EL (cell line): ENCODE measurements around the gene DOCK11.

Source experiments
- DNase-seq: peaks from one replicate; pipeline ENCODE4 v3.0.0-alpha.2; 2016

The DOCK11 gene

GRCh38 chrX:118534716-118535493 is 39.3 kb downstream of the DOCK11 start:
- no peak for DNase-seq

DNA sequence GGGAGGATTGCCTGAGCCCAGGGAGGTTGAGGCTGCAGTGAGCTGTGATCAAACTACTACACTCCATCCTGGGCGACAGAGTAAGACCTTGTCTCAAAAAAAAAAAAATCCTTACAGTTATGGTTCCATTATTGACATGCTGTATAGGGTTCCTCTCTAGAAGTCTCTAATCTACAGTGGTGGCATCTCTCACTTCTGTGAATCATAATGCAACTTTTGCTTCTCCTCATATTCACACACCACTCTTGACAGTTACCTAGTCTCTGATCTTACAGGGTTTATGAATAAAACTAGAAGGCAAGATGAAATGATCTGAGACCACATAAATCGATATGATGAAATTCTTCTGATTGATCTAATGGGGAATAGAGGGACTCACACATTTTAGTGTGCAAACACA is 40.6 kb downstream of the DOCK11 start:
- no peak for DNase-seq

DNA sequence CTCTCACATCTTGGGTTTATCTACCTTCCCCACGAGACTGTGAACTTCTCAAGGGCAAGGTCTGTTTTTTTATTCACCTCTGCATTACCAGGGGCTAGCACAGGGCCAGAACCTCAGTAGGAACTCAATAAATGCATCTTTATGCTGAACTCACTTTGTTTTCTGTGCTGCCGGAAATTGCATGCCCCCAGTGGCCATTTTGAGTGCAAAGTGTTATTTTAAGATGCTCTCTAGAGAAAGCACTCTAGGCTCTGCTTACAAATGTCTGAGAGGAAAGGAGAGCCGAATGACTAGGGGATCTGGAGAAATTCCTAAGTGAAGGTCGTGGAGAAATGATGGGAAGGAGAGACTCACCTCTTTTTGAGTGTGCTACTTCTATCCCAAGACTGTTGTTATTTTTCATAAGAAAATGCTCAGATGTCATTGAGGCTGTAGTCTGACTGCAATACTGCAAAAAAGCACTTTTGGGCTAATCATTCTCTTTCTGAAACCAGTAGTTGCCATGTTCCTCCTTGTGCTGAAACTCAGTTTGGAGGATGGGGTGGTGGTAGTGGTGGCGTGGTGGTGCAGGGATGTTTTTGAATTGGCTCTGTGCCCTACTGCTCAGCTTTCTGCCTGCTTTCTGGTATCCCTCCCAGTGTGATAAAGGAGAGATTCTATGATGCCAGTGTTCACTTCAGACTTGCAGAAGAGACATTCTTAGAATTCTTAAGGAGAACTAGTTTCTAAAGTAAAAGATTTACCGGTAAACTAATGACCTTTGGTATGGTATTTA is 41.3 kb downstream of the DOCK11 start:
- peak; percentile 33 for DNase-seq

DNA sequence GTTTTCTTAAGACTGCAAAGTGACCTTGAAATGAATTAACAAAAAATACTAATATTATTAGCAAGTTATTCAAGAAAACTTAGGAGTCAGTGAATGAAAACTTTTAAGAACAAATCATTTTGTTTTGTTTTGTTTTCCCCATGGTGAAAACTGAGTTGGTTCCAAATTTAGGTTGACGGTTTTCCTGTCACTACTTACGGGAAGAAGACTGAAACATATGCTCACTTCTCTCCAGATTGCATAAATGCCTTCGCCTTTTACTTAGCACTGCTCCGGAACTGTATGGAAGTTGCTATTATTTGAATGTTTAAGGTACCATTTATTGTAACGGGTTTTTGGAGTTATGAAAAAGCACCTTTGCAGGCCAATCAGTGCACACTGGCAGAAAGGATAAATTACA is 42.8 kb downstream of the DOCK11 start:
- no peak for DNase-seq

- no peak for DNase-seq
Observed at GRCh38 chrX:118540342-118540741, 44.7 kb downstream of the DOCK11 start.

- no peak for DNase-seq
Observed at GRCh38 chrX:118541482-118541881, 45.9 kb downstream of the DOCK11 start.

DNA sequence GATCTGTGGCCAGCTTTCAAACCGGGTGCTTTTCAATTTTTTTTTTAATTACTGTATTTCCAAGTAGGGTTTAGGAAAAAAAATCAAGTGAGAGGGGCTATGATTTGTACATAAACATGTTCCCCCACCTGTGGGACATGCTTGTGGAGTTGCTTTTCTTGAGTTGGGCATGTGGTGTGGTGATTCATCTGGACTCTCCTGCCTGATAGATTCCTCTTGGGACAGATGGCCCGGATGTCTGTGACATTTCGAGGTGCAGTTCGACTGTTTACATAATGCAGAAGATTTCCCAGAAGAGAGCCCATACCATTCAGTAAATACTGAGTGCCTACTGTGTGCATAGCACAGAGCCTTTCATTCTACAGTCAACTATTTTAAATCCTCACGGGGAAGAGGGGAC is 49.9 kb downstream of the DOCK11 start:
- DNase-seq = peak; percentile 49

DNA sequence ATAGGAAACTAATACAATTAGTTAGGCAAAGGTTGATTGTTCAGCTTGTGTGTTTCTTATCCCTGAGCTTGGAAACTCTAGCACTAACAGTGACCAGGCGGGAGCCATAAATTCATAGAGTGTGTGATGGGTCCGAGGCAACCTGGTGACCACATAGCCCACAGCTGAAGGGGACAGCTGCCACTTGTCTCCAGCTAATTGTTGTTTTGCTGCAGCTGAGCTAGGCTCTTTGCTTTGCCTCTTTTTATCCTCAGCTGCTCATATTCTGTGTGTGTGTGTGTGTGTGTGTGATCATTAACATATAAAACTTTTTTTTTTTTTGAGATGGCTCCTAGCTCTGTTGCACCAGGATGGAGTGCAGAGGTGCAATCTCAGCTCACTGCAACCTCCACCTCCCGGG is 53.2 kb downstream of the DOCK11 start:
- DNase-seq = no peak

- DNase-seq = no peak
Observed at GRCh38 chrX:118550792-118551191, 55.2 kb downstream of the DOCK11 start.

DNA sequence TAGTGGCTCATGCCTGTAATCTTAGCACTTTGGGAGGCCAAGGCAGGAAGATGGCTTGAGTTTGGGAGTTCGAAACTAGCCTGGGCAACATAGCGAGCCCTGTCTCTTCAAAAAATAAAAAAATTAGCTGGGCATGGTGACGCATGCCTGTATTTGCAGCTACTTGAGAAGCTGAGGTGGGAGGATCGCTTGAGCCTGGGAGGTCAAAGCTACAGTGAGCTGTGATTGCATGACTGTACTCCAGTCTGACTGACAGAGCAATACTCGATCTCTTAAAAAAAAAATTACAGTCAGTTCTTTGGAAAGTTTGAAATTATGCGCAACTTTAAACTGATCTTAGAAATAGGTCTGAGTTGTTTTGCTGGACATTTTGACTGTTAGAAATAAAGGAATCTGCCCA is 55.8 kb downstream of the DOCK11 start:
- DNase-seq = no peak

GRCh38 chrX:118552121-118552900 is 56.7 kb downstream of the DOCK11 start:
- peak; percentile 75 for DNase-seq

DNA sequence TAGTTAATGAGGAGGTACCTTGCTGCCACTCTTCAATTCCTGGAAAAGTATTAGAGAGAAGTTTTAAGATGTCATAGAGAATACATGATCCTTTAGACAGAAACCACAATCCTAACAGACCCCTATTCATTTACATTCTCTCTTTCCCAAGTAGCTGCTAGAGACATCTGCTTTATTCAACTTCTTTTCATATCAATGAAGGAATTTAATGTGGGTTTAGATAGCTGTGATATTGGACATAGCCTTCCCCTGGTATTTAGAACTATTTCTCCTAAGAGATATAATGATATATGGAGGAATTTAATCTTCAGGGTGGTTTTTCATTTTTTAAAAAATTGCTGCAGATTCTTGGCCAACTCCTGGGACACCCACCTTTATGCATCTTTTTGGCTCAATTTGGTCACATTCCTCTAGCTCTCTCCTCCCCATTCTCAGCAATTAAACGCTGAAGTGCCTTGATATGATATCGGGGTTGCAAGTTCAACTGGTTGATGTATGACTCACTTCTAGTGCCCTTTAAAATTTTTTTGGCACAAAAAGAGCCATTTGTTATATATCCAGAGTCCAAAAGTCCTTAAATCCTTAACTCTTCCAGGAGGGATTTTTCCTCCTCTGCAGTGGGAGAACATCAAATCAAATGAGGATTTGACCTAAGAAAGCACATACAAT is 57.6 kb downstream of the DOCK11 start:
- DNase-seq = no peak

DNA sequence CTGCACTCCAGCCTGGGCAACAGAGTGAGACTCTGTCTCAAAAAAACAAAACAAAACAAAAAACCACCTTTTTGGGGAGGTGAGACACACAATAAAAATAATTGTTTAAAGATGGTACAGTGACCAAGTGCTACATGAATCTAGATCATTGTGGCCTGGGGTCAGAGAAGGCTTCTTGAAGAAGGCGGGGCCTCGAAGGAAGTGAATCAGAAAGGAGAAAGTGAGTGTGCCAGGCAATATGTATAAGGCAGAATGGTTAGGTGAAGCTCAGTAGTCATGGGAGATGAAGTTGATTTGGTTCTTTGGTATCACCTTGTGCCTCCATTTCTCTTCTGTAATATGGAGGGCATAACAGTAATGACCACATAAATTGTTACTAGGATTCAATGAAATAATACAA is 58.9 kb downstream of the DOCK11 start:
- no peak for DNase-seq

DNA sequence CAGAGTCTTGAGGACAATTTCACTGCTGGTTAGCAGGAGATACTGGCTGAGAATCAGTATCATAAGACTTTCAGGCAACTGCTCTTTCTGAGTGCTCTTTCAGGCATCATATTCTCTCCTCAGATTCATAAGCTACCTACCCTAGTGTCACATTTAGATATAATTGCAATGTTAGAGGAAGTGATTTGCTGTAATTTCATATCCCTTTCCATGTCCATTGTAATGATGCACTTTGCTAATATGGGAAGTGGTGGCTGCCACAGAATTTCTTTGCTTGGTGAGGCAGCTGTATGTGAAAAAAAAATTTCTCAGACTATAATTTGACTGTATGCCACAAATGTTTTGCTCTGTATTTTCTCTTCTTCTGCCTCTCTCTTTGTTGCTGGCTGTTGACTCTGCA is 63.3 kb downstream of the DOCK11 start:
- DNase-seq = no peak

DNA sequence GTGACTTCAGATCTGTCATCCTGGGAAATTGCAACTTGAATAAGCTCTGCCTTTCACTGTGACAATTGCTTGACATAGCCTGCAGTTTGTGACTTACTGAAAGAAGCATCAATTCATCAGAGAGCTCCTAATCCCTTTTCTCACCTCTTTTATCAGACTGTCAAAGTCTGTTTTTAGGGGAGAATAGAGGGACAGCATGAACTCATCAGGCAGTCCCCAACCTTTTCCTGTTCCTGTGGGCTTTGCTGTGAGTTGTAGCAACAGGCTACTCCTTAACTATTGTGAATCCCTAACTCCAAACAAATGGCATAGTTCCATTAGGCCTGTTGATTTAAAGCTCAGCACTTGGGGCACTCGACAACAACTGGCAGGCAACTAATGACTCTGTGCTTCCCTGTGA is 64.9 kb downstream of the DOCK11 start:
- DNase-seq = no peak

- no peak for DNase-seq
Observed at GRCh38 chrX:118562582-118563164, 67.1 kb downstream of the DOCK11 start.

- DNase-seq = no peak
Observed at GRCh38 chrX:118564498-118564897, 68.9 kb downstream of the DOCK11 start.

DNA sequence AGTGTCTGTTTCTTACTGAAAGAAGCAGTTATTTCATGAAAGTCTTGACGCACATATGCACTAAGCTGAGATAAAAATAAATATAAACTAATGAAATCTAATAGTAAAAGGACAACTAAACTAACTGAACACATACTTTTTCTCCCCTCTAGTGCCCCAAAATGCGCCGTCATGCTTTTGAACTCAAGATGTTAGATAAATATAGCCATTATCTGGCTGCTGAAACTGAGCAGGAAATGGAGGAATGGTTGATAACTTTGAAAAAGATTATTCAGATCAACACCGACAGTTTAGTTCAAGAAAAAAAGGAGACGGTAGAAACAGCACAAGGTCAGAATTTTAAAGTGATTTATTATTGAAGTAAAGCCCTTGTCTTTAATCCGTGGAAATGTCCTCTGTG is 70.2 kb downstream of the DOCK11 start:
- no peak for DNase-seq

DNA sequence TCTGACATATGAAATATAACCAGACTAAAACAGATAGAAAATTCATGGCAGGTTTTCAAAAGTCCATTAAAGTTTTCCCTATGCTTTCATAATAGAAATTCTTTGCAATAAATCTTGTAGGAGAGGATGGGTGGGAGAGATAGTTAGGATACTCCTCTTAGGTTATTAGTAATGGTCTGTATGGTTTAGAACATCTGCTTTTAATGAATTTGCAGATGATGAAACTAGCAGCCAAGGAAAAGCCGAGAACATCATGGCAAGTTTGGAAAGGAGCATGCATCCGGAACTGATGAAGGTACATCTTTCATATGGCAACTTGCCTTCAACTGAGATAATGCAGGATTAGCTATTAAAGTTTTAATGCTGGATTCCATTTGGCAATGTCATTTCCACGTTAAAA is 70.7 kb downstream of the DOCK11 start:
- DNase-seq = peak; percentile 58

- no peak for DNase-seq
Observed at GRCh38 chrX:118569676-118570075, 74.1 kb downstream of the DOCK11 start.

DNA sequence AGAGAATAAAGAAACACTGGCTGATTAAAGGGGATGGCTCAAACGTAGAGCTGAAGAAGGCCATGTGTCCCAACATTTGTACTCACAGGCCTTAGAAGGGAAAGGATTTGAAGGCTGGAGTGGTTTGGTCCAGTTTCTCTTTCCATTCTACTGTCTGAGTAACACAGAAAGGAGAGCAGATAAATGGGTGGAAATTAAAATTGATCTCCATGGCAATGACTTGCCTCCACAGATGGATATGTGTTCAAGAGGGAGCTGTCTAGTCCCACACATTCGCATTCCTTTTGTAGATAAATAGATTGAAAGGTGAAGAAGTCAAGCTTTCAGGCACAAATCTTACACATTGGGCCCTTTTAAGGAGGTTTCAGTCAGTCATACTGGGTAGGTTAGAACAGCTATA is 74.6 kb downstream of the DOCK11 start:
- DNase-seq = no peak

GRCh38 chrX:118571836-118572235 is 76.2 kb downstream of the DOCK11 start:
- DNase-seq = no peak

GRCh38 chrX:118574666-118575065 is 79.1 kb downstream of the DOCK11 start:
- no peak for DNase-seq
